GM23248 (cell line): ENCODE results near the gene EMID1. TPM values are rescaled to one million over a fixed set of nuclear protein-coding genes. Genes with fewer than 3 reads are reported as not detected.

Experiments used
- DNase-seq: peaks from one replicate; pipeline ENCODE4 v3.0.0-alpha.2; 2015
- H2AFZ ChIP-seq: fragments of 200-600 bp; sonication (generic); 2 replicates; pipeline ENCODE4 v1.6.1; 2016; ENCODE audit warnings: antibody characterized with exemption
- H3F3A ChIP-seq: fragments of 200-600 bp; sonication (generic); 2 replicates; pipeline ENCODE4 v1.6.1; 2016; ENCODE audit warnings: mild to moderate bottlenecking, antibody characterized with exemption, mixed run types; ENCODE audit not compliant: insufficient read depth
- H3K27ac ChIP-seq: fragments of 200-600 bp; sonication (generic); 2 replicates; pipeline ENCODE4 v1.5.1; 2016; ENCODE audit warnings: mild to moderate bottlenecking
- H3K27me3 ChIP-seq: fragments of 200-600 bp; sonication (generic); replicated peaks from 2 replicates; pipeline ENCODE4 v1.6.1; 2016; ENCODE audit warnings: mild to moderate bottlenecking; ENCODE audit not compliant: insufficient read depth
- H3K36me3 ChIP-seq: fragments of 200-600 bp; sonication (generic); 2 replicates; pipeline ENCODE4 v1.6.1; 2016; ENCODE audit warnings: low read depth, mild to moderate bottlenecking
- H3K4me1 ChIP-seq: fragments of 200-600 bp; sonication (generic); 2 replicates; pipeline ENCODE4 v1.6.1; 2016; ENCODE audit warnings: mild to moderate bottlenecking; ENCODE audit not compliant: insufficient read depth
- H3K4me2 ChIP-seq: fragments of 200-600 bp; sonication (generic); one replicate; pipeline ENCODE4 v1.6.1; 2016; ENCODE audit warnings: mild to moderate bottlenecking; ENCODE audit not compliant: unreplicated experiment
- H3K4me3 ChIP-seq: fragments of 200-600 bp; sonication (generic); 2 replicates; pipeline ENCODE4 v1.5.1; 2016; ENCODE audit warnings: mild to moderate bottlenecking
- H3K79me2 ChIP-seq: fragments of 200-600 bp; sonication (generic); 2 replicates; pipeline ENCODE4 v1.6.1; 2016; ENCODE audit warnings: mild to moderate bottlenecking; ENCODE audit not compliant: insufficient read depth
- H3K9ac ChIP-seq: fragments of 200-600 bp; sonication (generic); 2 replicates; pipeline ENCODE4 v1.6.1; 2016; ENCODE audit warnings: mild to moderate bottlenecking
- H3K9me2 ChIP-seq: fragments of 200-600 bp; sonication (generic); 2 replicates; pipeline ENCODE4 v1.6.1; 2016; ENCODE audit warnings: mixed run types, mild to moderate bottlenecking, moderate library complexity; ENCODE audit not compliant: insufficient read depth
- H3K9me3 ChIP-seq: fragments of 200-600 bp; sonication (generic); one replicate; pipeline ENCODE4 v1.6.1; 2017; ENCODE audit warnings: low read depth
- H4K20me1 ChIP-seq: fragments of 200-600 bp; sonication (generic); 2 replicates; pipeline ENCODE4 v1.6.0; 2016; ENCODE audit not compliant: insufficient read depth
- EZH2 ChIP-seq: fragments of 200-600 bp; sonication (generic); IDR thresholded peaks from 2 replicates; pipeline ENCODE4 v1.6.1; 2018; ENCODE audit warnings: antibody characterized with exemption, mild to moderate bottlenecking; ENCODE audit not compliant: insufficient read depth, poor library complexity, severe bottlenecking
- EZH2phosphoT487 ChIP-seq: fragments of 200-600 bp; sonication (generic); IDR thresholded peaks from 2 replicates; pipeline ENCODE4 v1.6.1; 2018; ENCODE audit warnings: antibody characterized with exemption, moderate library complexity, mild to moderate bottlenecking, low read depth; ENCODE audit not compliant: insufficient read depth
- WGBS, 2 experiments: methylation state at CpG; one replicate each; pipeline ENCODE4 v1.1.6; 2015 to 2017; ENCODE audit warnings: low lambda C conversion rate in 2 of 2, low coverage in 1 of 2; ENCODE audit errors: missing lambda C conversion rate in 2 of 2; 5-methylcytosine and 5-hydroxymethylcytosine counted together
- in situ Hi-C: fragments of 300-500 bp; cut with MboI; formaldehyde crosslinking; loops from 2 replicates; pipeline ENCODE4 v1.15.0; 2020
- polyA plus RNA-seq: library from polyadenylated mRNA; unstranded; fragments of >200 nt; fragmentation: Nextera tagmentation; extraction: Ambion mirVana; gene quantifications from 2 replicates; pipeline ENCODE4 v1.2.1, GENCODE V29; 2016
- total RNA-seq: library from RNA; depleted of rRNA; stranded (reverse); fragments of >200 nt; shearing (Covaris generic); gene quantifications from 2 replicates; pipeline ENCODE4 v1.2.3, GENCODE V29; 2014

Gene EMID1
- total and polyA plus RNA-seq, 2 experiments from 2014 or later, result not detected

GRCh38 chr22:29224121-29224858, 18.6 kb downstream of the EMID1 start:
- Histone ChIP-seq H3K4me3 (no peak overlapping the region), H3F3A (no peaks in the 10 kb centered on the region), H3K36me3 (no peaks in the 10 kb centered on the region), H3K4me2 (no peak overlapping the region), H4K20me1 (no peaks in the 10 kb centered on the region), H3K79me2 (no peaks in the 10 kb centered on the region), H3K27ac (no peak overlapping the region), H3K4me1 (0 out of 2 replicates have a peak, but pooled peaks cover 2% of the 10 kb centered on the region), H3K27me3 (peaks cover 20% of the 10 kb centered on the region; the same call in 1 of the 2 replicates), H2AFZ (no peak overlapping the region), H3K9ac (no peak overlapping the region), H3K9me2 (no peaks in the 10 kb centered on the region), H3K9me3 (no peaks in the 10 kb centered on the region)
- in situ Hi-C loops, result no loop called here
- 22 to 24% methylated on average over 19 of the region's 19 CpGs for WGBS, 2 experiments
- no peak for TF ChIP-seq EZH2
- no peak for TF ChIP-seq EZH2phosphoT487
- no peak for DNase-seq

- H2AFZ ChIP-seq, result no peak overlapping the region
- no peak for DNase-seq
These were observed 19.2 kb downstream of the EMID1 start for GRCh38 chr22:29224859-29225410.

GRCh38 chr22:29225422-29226090, 19.9 kb downstream of the EMID1 start:
- no peaks in the 10 kb centered on the region for H3K79me2 ChIP-seq
- H3F3A ChIP-seq, result no peaks in the 10 kb centered on the region
- H4K20me1 ChIP-seq, result no peaks in the 10 kb centered on the region
- no peak overlapping the region for H3K4me3 ChIP-seq
- no peaks in the 10 kb centered on the region for H3K9me3 ChIP-seq
- peaks cover 20% of the 10 kb centered on the region; the same call in 1 of the 2 replicates for H3K27me3 ChIP-seq
- peak; percentile 69 for DNase-seq
- no peak overlapping the region for H3K27ac ChIP-seq
- no peak overlapping the region for H3K4me2 ChIP-seq
- H3K9ac ChIP-seq, result no peak overlapping the region
- no peaks in the 10 kb centered on the region for H3K36me3 ChIP-seq
- in situ Hi-C loops, result no loop called here
- 6 to 7% methylated on average over 15 to 16 of the region's 16 CpGs for WGBS, 2 experiments
- H3K9me2 ChIP-seq, result no peaks in the 10 kb centered on the region
- 0 out of 2 replicates have a peak, but pooled peaks cover 2% of the 10 kb centered on the region for H3K4me1 ChIP-seq
- TF ChIP-seq EZH2 (no peak), EZH2phosphoT487 (no peak)
- no peak overlapping the region; the same call in 1 of the 2 replicates for H2AFZ ChIP-seq

More at GRCh38 chr22:29224859-29225410, 19.2 kb downstream of the EMID1 start:
- Histone ChIP-seq H3F3A (no peaks in the 10 kb centered on the region), H3K27ac (no peak overlapping the region), H3K4me1 (0 out of 2 replicates have a peak, but pooled peaks cover 2% of the 10 kb centered on the region), H3K4me2 (no peak overlapping the region), H3K9ac (no peak overlapping the region), H3K27me3 (peaks cover 20% of the 10 kb centered on the region; the same call in 1 of the 2 replicates), H3K79me2 (no peaks in the 10 kb centered on the region), H4K20me1 (no peaks in the 10 kb centered on the region), H3K9me3 (no peaks in the 10 kb centered on the region), H3K9me2 (no peaks in the 10 kb centered on the region), H3K36me3 (no peaks in the 10 kb centered on the region), H3K4me3 (no peak overlapping the region)
- TF ChIP-seq EZH2phosphoT487 (no peak), EZH2 (no peak)
- in situ Hi-C loops, result no loop called here
- WGBS, 2 experiments, result 88 to 90% methylated on average over 7 of the region's 7 CpGs

DNA sequence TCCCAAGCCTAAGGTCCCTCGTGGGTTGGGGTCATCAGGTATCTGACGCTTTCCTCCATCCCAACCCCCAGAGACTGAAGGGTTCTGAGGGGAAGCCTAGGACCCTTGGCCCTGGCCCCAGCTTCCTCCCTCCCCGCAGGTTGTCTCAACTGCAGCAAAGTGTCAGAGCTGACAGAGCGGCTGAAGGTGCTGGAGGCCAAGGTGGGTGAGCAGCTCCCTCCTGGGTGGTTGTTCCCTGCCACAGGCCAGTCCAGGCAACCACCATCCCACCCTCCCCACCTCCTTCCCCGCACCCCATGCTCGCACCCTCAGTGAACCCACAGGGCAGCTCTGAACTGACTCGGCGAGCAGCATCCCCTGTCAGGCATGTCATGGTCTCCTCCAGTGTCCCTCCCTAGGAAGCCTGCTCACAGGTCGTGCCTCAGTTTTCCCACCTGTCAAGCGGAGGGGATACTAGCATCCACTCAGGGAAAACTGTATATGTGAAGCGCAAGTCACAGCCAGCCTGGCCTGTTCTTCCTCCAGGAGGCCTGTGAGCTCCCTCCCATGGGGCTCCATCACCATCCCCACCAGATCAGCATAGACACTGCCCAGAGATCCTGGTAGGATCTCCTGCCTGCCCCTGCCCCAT, 20.8 kb downstream of the EMID1 start:
- Histone ChIP-seq H3K9me2 (no peaks in the 10 kb centered on the region), H3K27me3 (peaks cover 20% of the 10 kb centered on the region; the same call in 1 of the 2 replicates), H3K4me2 (no peak overlapping the region), H3K36me3 (no peaks in the 10 kb centered on the region), H2AFZ (no peak overlapping the region), H3K27ac (no peak overlapping the region), H3K4me3 (no peak overlapping the region), H3F3A (no peaks in the 10 kb centered on the region), H3K9me3 (no peaks in the 10 kb centered on the region), H4K20me1 (no peaks in the 10 kb centered on the region), H3K9ac (no peak overlapping the region), H3K4me1 (0 out of 2 replicates have a peak, but pooled peaks cover 2% of the 10 kb centered on the region), H3K79me2 (no peaks in the 10 kb centered on the region)
- in situ Hi-C loops, result no loop called here
- no peak for TF ChIP-seq EZH2phosphoT487
- no peak for TF ChIP-seq EZH2
- no peak for DNase-seq
- 79 to 93% methylated on average over 10 to 11 of the region's 11 CpGs for WGBS, 2 experiments
